ENCODE results near the gene CRBN. TPM values are rescaled to one million over a fixed set of nuclear protein-coding genes. Genes with fewer than 3 reads are reported as not detected.

CRBN gene
- total and polyA plus RNA-seq, 9 of the 15 experiments (the other 6 are each of a cell fraction or from before 2014, with no cell fraction given): 40.8 to 331 (median 57.4) TPM

DNA sequence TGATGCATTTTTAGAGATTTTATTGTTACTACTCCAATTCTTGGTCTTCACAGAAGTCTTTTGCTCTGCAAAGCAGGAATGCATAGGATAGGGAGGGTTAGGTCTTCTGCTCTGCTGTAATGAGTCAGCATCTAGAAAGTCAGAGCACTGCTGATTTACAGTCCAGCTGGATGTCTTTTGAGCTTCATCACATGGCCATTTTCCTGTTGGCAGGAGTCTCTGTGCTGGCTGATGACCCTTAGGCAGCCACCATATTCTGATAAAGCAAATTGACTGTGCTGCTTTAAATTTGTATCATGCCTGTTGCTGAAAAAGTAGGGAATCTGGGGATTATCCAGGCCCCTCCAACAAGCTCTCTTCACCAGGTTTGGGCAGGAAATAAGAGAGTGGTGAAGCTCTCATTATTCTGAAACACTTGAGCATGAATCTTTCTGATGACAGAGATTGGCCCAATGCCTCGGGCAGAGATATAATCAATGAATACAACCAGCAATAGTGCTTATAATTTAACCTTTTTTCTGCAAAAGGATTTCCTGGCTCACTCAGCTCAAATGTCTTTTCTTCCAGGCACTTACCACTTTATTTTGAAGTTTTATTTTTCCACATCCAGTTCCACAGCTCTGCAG, 9.7 kb upstream of the CRBN start (continued):
- no peak for TF ChIP-seq STAT5B (CRISPR knock-in tag; IDR thresholded peaks at IDR 0.05)
- peak; percentile 62; the same call in 1 of the 2 replicates for TF ChIP-seq JUN (IDR thresholded peaks at IDR 0.05; ENCODE audit: borderline replicate concordance, low read depth, low read length)
- TF ChIP-seq JUN (CRISPR knock-in tag; IDR thresholded peaks at IDR 0.05; ENCODE audit: borderline replicate concordance): no peak
- no peak for TF ChIP-seq HMG20B (CRISPR knock-in tag; IDR thresholded peaks at IDR 0.05)
- no peak for TF ChIP-seq SNRNP70 (optimal IDR thresholded peaks at IDR 0.05; ENCODE audit: low read depth, low read length)
- TF ChIP-seq GTF2F1 (IDR thresholded peaks at IDR 0.05; ENCODE audit: low read depth, low read length): no peak
- TF ChIP-seq TBP (optimal IDR thresholded peaks at IDR 0.05; ENCODE audit: low read depth, low read length): no peak
- no peak for TF ChIP-seq ETS2 (tag; IDR thresholded peaks at IDR 0.05; ENCODE audit: borderline replicate concordance, poor library complexity, severe bottlenecking)
- TF ChIP-seq RB1 (IDR thresholded peaks at IDR 0.05; ENCODE audit: low read depth): no peak
- TF ChIP-seq, protein P1, sequence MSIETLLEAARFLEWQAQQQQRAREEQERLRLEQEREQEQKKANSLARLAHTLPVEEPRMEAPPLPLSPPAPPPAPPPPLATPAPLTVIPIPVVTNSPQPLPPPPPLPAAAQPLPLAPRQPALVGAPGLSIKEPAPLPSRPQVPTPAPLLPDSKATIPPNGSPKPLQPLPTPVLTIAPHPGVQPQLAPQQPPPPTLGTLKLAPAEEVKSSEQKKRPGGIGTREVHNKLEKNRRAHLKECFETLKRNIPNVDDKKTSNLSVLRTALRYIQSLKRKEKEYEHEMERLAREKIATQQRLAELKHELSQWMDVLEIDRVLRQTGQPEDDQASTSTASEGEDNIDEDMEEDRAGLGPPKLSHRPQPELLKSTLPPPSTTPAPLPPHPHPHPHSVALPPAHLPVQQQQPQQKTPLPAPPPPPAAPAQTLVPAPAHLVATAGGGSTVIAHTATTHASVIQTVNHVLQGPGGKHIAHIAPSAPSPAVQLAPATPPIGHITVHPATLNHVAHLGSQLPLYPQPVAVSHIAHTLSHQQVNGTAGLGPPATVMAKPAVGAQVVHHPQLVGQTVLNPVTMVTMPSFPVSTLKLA (conservative IDR thresholded peaks at IDR 0.05): peak in 1 of 2 experiments; percentile 53; a peak in 1 of 4 replicates
- TF ChIP-seq USF2 (CRISPR knock-in tag; IDR thresholded peaks at IDR 0.05): peak; percentile 49
- TF ChIP-seq, protein P2, sequence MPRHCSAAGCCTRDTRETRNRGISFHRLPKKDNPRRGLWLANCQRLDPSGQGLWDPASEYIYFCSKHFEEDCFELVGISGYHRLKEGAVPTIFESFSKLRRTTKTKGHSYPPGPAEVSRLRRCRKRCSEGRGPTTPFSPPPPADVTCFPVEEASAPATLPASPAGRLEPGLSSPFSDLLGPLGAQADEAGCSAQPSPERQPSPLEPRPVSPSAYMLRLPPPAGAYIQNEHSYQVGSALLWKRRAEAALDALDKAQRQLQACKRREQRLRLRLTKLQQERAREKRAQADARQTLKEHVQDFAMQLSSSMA (CRISPR knock-in tag; IDR thresholded peaks at IDR 0.05): no peak
- TF ChIP-seq GTF3C2 (IDR thresholded peaks at IDR 0.05; ENCODE audit: borderline replicate concordance, extremely low read depth, insufficient read length): no peak
- peak; percentile 94 for TF ChIP-seq NFE2 (IDR thresholded peaks at IDR 0.05; ENCODE audit: low read depth)
- no peak for TF ChIP-seq BDP1 (IDR thresholded peaks at IDR 0.05; ENCODE audit: insufficient read depth, insufficient read length)
- TF ChIP-seq, protein P3, sequence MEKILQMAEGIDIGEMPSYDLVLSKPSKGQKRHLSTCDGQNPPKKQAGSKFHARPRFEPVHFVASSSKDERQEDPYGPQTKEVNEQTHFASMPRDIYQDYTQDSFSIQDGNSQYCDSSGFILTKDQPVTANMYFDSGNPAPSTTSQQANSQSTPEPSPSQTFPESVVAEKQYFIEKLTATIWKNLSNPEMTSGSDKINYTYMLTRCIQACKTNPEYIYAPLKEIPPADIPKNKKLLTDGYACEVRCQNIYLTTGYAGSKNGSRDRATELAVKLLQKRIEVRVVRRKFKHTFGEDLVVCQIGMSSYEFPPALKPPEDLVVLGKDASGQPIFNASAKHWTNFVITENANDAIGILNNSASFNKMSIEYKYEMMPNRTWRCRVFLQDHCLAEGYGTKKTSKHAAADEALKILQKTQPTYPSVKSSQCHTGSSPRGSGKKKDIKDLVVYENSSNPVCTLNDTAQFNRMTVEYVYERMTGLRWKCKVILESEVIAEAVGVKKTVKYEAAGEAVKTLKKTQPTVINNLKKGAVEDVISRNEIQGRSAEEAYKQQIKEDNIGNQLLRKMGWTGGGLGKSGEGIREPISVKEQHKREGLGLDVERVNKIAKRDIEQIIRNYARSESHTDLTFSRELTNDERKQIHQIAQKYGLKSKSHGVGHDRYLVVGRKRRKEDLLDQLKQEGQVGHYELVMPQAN (IDR thresholded peaks at IDR 0.05; ENCODE audit: borderline replicate concordance): no peak
- TF ChIP-seq PHB (CRISPR knock-in tag; IDR thresholded peaks at IDR 0.05): no peak
- no peak for TF ChIP-seq PURB (CRISPR knock-in tag; IDR thresholded peaks at IDR 0.05; ENCODE audit: low read depth)
- TF ChIP-seq ZKSCAN3 (CRISPR knock-in tag; IDR thresholded peaks at IDR 0.05): no peak
- no peak for TF ChIP-seq WHSC1 (IDR thresholded peaks at IDR 0.05; ENCODE audit: low read length)
- TF ChIP-seq ZNF785 (CRISPR knock-in tag; IDR thresholded peaks at IDR 0.05): no peak
- no peak for TF ChIP-seq ZNF57 (CRISPR knock-in tag; IDR thresholded peaks at IDR 0.05)

Measured in K562 (cell line).